DMS 273 treated with DMSO at 0.1 percent for 48 hours (cell line): ENCODE results near the gene USF3.
"Not testable (repeated sequence)": the region's sequence is repeated elsewhere in the genome, so short reads cannot be mapped to it uniquely, and the experiment has no call there.

ENCODE experiments used
- DNase-seq: peaks from one replicate; lab custom pipeline; 2025; lab: John Stamatoyannopoulos, UW

The USF3 gene

GRCh38 chr3:113654851-113655250, 41.6 kb downstream of the USF3 start:
- no peak for DNase-seq

DNA sequence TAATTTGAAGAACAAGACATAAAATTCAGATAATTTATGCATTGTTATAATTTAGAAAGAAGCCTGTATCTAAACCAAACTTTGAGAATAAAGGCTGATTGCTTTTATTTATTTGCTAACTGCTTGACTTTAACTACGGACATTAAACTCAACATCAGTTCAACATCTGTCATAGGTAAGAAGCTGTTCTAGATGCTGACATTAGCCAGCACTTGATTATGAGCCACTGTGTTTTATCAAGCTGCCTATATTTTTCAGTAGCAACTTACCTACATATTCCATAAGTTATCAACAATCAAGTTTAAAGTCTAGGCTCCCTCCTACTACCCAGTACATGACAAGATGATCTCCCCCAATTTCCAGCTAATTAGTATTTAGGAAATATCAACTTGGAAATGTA, 42.1 kb downstream of the USF3 start:
- DNase-seq = no peak

- DNase-seq = no peak
Measured at GRCh38 chr3:113649174-113649845, 47.1 kb downstream of the USF3 start.

- no peak for DNase-seq
Measured at GRCh38 chr3:113648524-113648923, 47.9 kb downstream of the USF3 start.

DNA sequence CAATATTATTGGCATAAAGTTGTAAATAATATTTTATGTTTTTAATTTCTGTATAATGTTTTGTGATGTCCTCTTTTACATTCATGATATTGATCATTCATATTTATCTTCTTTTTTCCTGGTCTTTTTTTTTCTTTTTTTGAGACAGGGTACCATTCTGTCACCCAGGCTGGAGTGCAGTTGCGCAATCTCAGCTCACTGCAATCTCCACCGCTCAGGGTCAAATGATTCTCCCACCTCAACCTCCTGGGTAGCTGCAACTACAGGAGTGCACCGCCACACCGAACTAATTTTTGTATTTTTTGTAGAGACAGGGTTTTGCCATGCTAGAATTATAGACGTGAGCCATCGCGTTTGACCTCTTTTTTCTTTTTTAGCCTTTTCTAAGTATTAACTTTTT, 52.9 kb downstream of the USF3 start:
- DNase-seq = no peak

- no peak for DNase-seq
Measured at GRCh38 chr3:113638910-113639309, 57.5 kb downstream of the USF3 start.

- DNase-seq = no peak
Measured at GRCh38 chr3:113637756-113638155, 58.7 kb downstream of the USF3 start.

GRCh38 chr3:113636034-113636433, 60.4 kb downstream of the USF3 start:
- not testable (repeated sequence) for DNase-seq

DNA sequence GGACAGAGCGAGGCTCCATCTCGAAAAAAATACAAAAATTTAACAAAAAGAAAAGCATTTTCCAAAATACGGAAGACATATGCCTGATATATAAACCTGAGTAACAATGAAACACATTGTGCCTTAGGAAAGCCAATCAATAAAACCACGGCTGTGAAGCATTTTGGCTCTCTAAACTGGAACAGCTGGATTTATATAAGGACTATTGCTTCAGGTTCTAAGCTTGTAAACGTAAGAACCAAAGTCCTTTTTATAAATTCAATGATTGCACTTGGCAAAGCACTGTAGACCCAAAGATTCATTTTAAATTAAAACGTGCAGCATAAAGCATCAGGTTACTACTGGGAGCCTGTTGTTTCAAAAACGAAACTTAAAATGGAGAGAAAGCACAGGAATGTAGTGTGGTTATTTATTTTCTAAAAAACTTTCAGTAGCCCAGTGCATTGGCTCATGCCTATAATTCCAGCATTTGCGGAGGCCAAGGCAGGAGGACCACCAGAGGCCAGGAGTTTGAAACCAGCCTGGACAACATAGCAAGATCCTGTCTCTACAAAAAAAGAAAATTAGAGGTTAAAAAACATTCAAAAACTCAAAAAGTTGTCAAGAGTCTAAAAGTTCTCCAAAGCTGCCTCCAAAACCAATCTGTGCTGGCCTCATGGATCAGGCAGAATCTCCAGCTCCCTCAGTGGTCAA, 61.5 kb downstream of the USF3 start:
- DNase-seq = no peak

- no peak for DNase-seq
Measured at GRCh38 chr3:113631573-113631972, 64.9 kb downstream of the USF3 start.

DNA sequence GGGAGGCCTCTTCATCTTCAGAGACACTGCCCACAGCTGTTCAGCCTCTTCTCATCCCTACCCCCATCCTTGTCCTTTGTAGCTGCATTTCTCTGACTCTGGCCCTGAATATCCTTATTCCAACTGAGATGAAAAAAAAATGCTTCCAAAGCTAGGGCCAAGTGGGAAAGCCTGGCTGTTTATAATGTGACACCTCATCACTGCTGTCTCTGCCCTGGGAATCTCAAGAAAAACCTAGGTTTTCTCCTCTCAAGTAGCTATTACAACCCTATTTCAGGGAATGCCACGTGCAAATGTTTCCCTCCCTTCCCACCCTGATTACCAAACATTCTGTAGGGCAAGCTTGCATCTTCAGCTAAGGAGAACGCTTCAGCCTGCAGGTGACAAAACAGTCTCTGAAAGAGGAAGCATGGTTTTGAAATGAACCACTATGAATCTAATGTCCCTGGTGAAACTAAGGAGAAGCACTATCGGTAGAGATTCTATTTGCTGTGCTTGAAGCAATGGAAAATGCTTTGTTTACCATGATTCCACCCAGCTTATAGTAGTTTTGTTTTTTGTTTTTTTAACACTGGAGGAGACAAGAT, 65.4 kb downstream of the USF3 start:
- no peak for DNase-seq

DNA sequence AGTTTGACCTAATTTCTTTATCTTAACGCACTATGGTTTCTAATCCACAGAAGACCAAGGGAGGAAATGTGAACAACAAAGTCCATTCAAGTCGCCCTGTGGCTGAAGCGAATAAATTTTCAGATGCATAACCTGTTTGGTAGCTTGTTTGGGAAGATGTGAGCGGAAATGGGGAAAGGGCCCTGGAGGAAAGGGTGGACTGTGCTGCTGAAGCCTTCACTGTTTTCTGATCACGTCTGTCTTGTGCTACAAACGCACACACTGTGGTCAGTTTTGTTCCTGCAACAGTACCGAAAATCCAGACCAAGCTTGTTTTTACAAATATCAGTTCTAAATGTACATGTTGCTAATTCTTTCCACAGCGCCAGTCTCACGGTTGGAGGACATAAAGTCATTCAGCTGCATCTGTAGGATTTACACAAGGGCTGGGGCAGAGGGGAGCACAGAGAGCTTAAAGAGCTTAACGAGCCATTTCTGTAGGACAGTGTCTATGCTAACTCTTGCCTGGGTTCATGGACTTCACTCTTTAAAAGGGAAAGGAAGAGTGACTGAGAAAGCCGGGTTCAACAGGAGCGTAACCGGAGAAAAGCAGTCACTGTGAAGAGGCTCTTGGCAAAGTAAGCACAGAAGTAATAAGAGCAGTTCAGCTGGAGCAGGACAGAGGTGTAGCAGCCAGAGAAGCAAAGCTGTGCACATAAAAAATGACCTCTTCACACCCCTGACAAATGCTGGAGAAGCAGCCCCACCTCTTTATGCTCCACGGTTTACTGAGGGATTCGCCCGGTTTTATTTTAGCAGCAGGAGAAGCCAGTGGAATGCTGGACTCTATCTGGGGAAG, 66.6 kb downstream of the USF3 start:
- no peak for DNase-seq

DNA sequence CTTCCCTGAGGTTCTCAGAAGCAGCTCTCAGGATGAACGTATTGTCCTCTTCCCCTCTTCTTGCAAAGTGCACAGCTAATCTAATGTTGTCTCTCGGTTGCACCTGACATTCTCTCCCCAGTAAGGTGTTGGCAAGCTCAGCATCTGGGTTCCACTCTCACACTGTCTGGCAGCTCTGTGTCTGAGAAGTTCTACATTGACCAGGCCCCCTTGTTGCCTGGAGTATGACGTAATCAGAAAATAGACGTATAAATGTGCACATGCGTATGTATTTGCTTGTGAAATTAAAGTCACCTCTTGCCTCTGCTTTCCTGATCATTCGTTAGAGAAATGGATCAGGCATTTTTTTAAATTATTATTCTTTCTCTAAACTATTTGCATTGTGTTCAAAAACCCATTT, 67.7 kb downstream of the USF3 start:
- DNase-seq = no peak

DNA sequence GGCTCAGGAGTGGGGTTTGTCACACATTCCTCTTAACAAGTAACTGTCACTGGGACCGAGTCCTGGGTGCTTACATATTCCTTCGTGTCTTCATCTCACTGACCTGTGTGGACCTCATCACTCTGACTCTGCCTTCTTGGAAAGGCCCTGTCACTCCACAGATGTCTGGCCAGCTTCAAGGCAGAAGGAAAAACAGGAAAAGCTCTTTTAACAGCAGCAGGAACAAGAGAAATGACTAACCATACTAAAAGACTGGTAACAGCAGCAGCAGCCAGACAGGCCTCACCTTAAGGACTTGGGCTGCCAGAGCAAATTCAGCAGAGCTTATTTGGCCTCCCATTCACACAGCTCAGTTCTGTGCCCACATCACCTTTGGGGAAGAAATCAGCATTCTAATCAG, 68.1 kb downstream of the USF3 start:
- no peak for DNase-seq

- peak; percentile 37 for DNase-seq
Measured at GRCh38 chr3:113626503-113627371, 69.7 kb downstream of the USF3 start.

- no peak for DNase-seq
Measured at GRCh38 chr3:113625834-113626233, 70.6 kb downstream of the USF3 start.

- DNase-seq = no peak
Measured at GRCh38 chr3:113623811-113624210, 72.6 kb downstream of the USF3 start.

GRCh38 chr3:113623324-113623723, 73.1 kb downstream of the USF3 start:
- no peak for DNase-seq

DNA sequence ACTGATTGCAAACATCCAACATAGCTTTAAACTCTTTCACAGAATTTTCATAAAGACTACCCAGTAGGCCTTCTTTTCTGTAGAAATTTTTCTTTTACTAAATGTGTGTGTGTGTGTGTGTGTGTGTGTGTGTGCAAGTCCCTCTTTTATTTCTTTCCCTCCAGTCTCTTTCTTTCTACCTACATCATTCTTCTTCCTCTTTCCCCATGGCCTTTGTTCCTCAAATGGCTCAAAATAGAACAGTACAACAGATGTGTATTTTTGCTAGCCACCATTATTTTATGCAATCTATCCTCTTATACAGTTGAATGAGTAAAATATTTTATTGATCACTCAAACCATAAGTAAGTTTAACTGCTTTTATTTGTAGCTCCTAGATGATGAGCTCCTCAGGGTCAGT, 76.4 kb downstream of the USF3 start:
- DNase-seq = no peak

- no peak for DNase-seq
Measured at GRCh38 chr3:113617726-113618125, 78.7 kb downstream of the USF3 start.

GRCh38 chr3:113615976-113616375, 80.5 kb downstream of the USF3 start:
- peak; percentile 82 for DNase-seq

GRCh38 chr3:113614402-113614801, 82.0 kb downstream of the USF3 start:
- DNase-seq = no peak
